Small intestine (tissue), 7 donors: ENCODE measurements around the gene MALRD1. TPM values are rescaled to one million over a fixed set of nuclear protein-coding genes. Genes with fewer than 3 reads are reported as not detected.

Source experiments
- DNase-seq, 2 donors: peaks; one replicate each; pipeline versions ENCODE4 v3.0.0 to v3.0.0-alpha.2; 2013
- FAIRE-seq: peaks from 2 replicates; lab custom pipeline; 2012; peaks lifted over from hg19 to GRCh38; lab: Jason Lieb, UNC
- H3K27ac ChIP-seq, 3 donors: one replicate each; pipeline ENCODE4 v1.5.1; 2013; ENCODE audit warnings: low read length in 2 of 3, mild to moderate bottlenecking in 2 of 3, control low read depth in 1 of 3, inconsistent platforms in 1 of 3, low read depth in 1 of 3, moderate library complexity in 1 of 3
- H3K27me3 ChIP-seq, 3 donors: one replicate each; pipeline ENCODE4 v1.6.1; 2013; ENCODE audit warnings: low read length in 3 of 3, inconsistent platforms in 1 of 3; ENCODE audit not compliant: control insufficient read depth in 3 of 3, insufficient read depth in 3 of 3
- H3K36me3 ChIP-seq, 3 donors: one replicate each; pipeline ENCODE4 v1.6.1; 2013; ENCODE audit warnings: low read length in 3 of 3, inconsistent platforms in 1 of 3, low read depth in 1 of 3, mild to moderate bottlenecking in 1 of 3, moderate library complexity in 1 of 3; ENCODE audit not compliant: control insufficient read depth in 3 of 3, insufficient read depth in 2 of 3
- H3K4me1 ChIP-seq, 3 donors: one replicate each; pipeline ENCODE4 v1.6.1; 2013; ENCODE audit warnings: low read length in 2 of 3, inconsistent platforms in 1 of 3, low read depth in 1 of 3, mild to moderate bottlenecking in 1 of 3, moderate library complexity in 1 of 3; ENCODE audit not compliant: control insufficient read depth in 3 of 3, insufficient read depth in 2 of 3
- H3K4me3 ChIP-seq, 3 donors: one replicate each; pipeline ENCODE4 v1.5.1; 2013; ENCODE audit warnings: low read length in 3 of 3, control low read depth in 1 of 3, inconsistent platforms in 1 of 3, low read depth in 1 of 3, mild to moderate bottlenecking in 1 of 3, moderate library complexity in 1 of 3
- H3K9me3 ChIP-seq, 2 donors: one replicate each; pipeline ENCODE4 v1.6.1; 2013; ENCODE audit warnings: low read depth in 1 of 2, low read length in 1 of 2; ENCODE audit not compliant: control insufficient read depth in 2 of 2, insufficient read depth in 1 of 2
- WGBS, 3 donors: extraction: QIAGEN DNeasy Blood & Tissue Kit; methylation state at CpG; one replicate each; pipeline ENCODE4 v1.1.7; 2013; 5-methylcytosine and 5-hydroxymethylcytosine counted together
- polyA plus RNA-seq, 4 donors: library from polyadenylated mRNA; stranded (reverse) in 3 of 4; unstranded in 1 of 4; fragments of 200-250 nt in 3 of 4; fragments of 120-200 nt in 1 of 4; gene quantifications; one replicate each; pipeline versions ENCODE4 v1.2.1 to v1.2.3, GENCODE V29; 2013
- donor health status: healthy with polysubstance abuse.
- donor health status: control.
- donor health status: control.
- donor health status: Bipolar disorder and iron deficiency.
- donor health status: healthy.

Gene MALRD1
- polyA plus RNA-seq, 4 donors: 21.2 to 201 (median 35.0) TPM

GRCh38 chr10:19629567-19629966 is 581.0 kb downstream of the MALRD1 start:
- Histone ChIP-seq H3K27me3 (no peaks in the 10 kb centered on the region), H3K4me1 (no peaks in the 10 kb centered on the region), H3K36me3 (peaks cover 0 to 2% (median 0%) of the 10 kb centered on the region in 3 donors), H3K27ac (peak overlapping the region in 1 of 3 donors; percentile 11), H3K9me3 (no peaks in the 10 kb centered on the region), H3K4me3 (no peak overlapping the region)
- no peak for FAIRE-seq
- DNase-seq: no peak
- WGBS, 3 donors: 57 to 88% (median 75%) methylated on average over 6 of the region's 6 CpGs

- DNase-seq (no peak), FAIRE-seq (no peak)
- peaks cover 0 to 2% (median 0%) of the 10 kb centered on the region in 3 donors for H3K36me3 ChIP-seq
- H3K27me3 ChIP-seq: no peaks in the 10 kb centered on the region
- peaks cover 0 to 5% (median 0%) of the 10 kb centered on the region in 3 donors for H3K4me1 ChIP-seq
- no peak overlapping the region for H3K4me3 ChIP-seq
- H3K27ac ChIP-seq: no peak overlapping the region
- no peaks in the 10 kb centered on the region for H3K9me3 ChIP-seq
- 88 to 93% (median 91%) methylated on average over 5 of the region's 5 CpGs for WGBS, 3 donors
These were observed 585.6 kb downstream of the MALRD1 start for GRCh38 chr10:19634163-19634562.

- peak; percentile 80 to 88 for DNase-seq
These were observed 589.7 kb downstream of the MALRD1 start for GRCh38 chr10:19638182-19638895.

GRCh38 chr10:19638896-19639233 is 590.3 kb downstream of the MALRD1 start:
- Histone ChIP-seq H3K4me1 (peaks cover 0 to 5% (median 0%) of the 10 kb centered on the region in 3 donors), H3K9me3 (no peaks in the 10 kb centered on the region), H3K4me3 (peak overlapping the region in 2 of 3 donors; percentile 11 to 15), H3K36me3 (peaks cover 0 to 2% (median 0%) of the 10 kb centered on the region in 3 donors), H3K27ac (peak overlapping the region in 2 of 3 donors; percentile 21 to 41), H3K27me3 (no peaks in the 10 kb centered on the region)
- DNase-seq: no peak
- 13 to 28% (median 28%) methylated on average over 3 of the region's 3 CpGs for WGBS, 3 donors
- no peak for FAIRE-seq

More at GRCh38 chr10:19638182-19638895, 589.7 kb downstream of the MALRD1 start:
- Histone ChIP-seq H3K9me3 (no peaks in the 10 kb centered on the region), H3K27me3 (no peaks in the 10 kb centered on the region), H3K36me3 (no peaks in the 10 kb centered on the region), H3K4me3 (peak overlapping the region in 2 of 3 donors; percentile 11 to 15), H3K27ac (peak overlapping the region; percentile 21 to 50 (median 41)), H3K4me1 (peaks cover 0 to 5% (median 0%) of the 10 kb centered on the region in 3 donors)
- 3 to 9% (median 3%) methylated on average over 1 of the region's 1 CpG for WGBS, 3 donors
- FAIRE-seq: no peak

GRCh38 chr10:19640566-19641263 is 592.1 kb downstream of the MALRD1 start:
- H3K27ac ChIP-seq: no peak overlapping the region
- WGBS, 3 donors: 70 to 83% (median 81%) methylated on average over 3 of the region's 3 CpGs
- H3K4me1 ChIP-seq: peaks cover 0 to 5% (median 0%) of the 10 kb centered on the region in 3 donors
- no peaks in the 10 kb centered on the region for H3K9me3 ChIP-seq
- FAIRE-seq: peak; percentile 15
- no peak for DNase-seq
- peaks cover 0 to 2% (median 0%) of the 10 kb centered on the region in 3 donors for H3K36me3 ChIP-seq
- no peak overlapping the region for H3K4me3 ChIP-seq
- H3K27me3 ChIP-seq: no peaks in the 10 kb centered on the region

GRCh38 chr10:19651549-19651948 is 602.9 kb downstream of the MALRD1 start:
- Histone ChIP-seq H3K27ac (peak overlapping the region in 1 of 3 donors; percentile 34), H3K4me3 (no peak overlapping the region), H3K36me3 (peaks cover 0 to 3% (median 0%) of the 10 kb centered on the region in 3 donors), H3K9me3 (no peaks in the 10 kb centered on the region), H3K4me1 (no peaks in the 10 kb centered on the region), H3K27me3 (no peaks in the 10 kb centered on the region)
- FAIRE-seq (no peak), DNase-seq (no peak)
- WGBS, 3 donors: 65 to 95% (median 78%) methylated on average over 1 of the region's 1 CpG

- no peak overlapping the region for H3K4me3 ChIP-seq
- H3K27ac ChIP-seq: no peak overlapping the region
- 60 to 93% (median 67%) methylated on average over 1 of the region's 1 CpG for WGBS, 3 donors
- peaks cover 0 to 3% (median 0%) of the 10 kb centered on the region in 3 donors for H3K36me3 ChIP-seq
- no peaks in the 10 kb centered on the region for H3K27me3 ChIP-seq
- H3K9me3 ChIP-seq: no peaks in the 10 kb centered on the region
- DNase-seq (no peak), FAIRE-seq (no peak)
- H3K4me1 ChIP-seq: no peaks in the 10 kb centered on the region
These were observed 604.1 kb downstream of the MALRD1 start for GRCh38 chr10:19652750-19653149.

GRCh38 chr10:19653931-19654330 is 605.3 kb downstream of the MALRD1 start:
- no peak for FAIRE-seq
- Histone ChIP-seq H3K4me1 (no peaks in the 10 kb centered on the region), H3K36me3 (peaks cover 0 to 3% (median 0%) of the 10 kb centered on the region in 3 donors), H3K9me3 (no peaks in the 10 kb centered on the region), H3K27ac (no peak overlapping the region), H3K27me3 (no peaks in the 10 kb centered on the region), H3K4me3 (no peak overlapping the region)
- 69 to 82% (median 75%) methylated on average over 2 of the region's 2 CpGs for WGBS, 3 donors
- no peak for DNase-seq
